ENCODE data around the gene SERPINF2. TPM values are rescaled to one million over a fixed set of nuclear protein-coding genes. Genes with fewer than 3 reads are reported as not detected.

The SERPINF2 gene
- total RNA-seq, 6 experiments from 2014 or later: not detected

GRCh38 chr17:1782171-1782567, 39.5 kb downstream of the SERPINF2 start:
- Mint-ChIP-seq H3K36me3 (ENCODE audit: low read depth) (peaks cover 32% of the 10 kb centered on the region), H3K27me3 (ENCODE audit: insufficient read depth) (no peaks in the 10 kb centered on the region), H3K27ac (no peak overlapping the region), H3K4me3 (no peak overlapping the region), H3K4me1 (ENCODE audit: low read depth) (peaks cover 37% of the 10 kb centered on the region), H3K9me3 (no peaks in the 10 kb centered on the region)
- TF ChIP-seq CTCF (IDR thresholded peaks at IDR 0.05): no peak
- DNase-seq: no peak

- H3K27me3 Mint-ChIP-seq (ENCODE audit: insufficient read depth): no peaks in the 10 kb centered on the region
- H3K9me3 Mint-ChIP-seq: no peaks in the 10 kb centered on the region
- DNase-seq: no peak
- TF ChIP-seq CTCF (IDR thresholded peaks at IDR 0.05): no peak
- peaks cover 45% of the 10 kb centered on the region for H3K4me1 Mint-ChIP-seq (ENCODE audit: low read depth)
- no peak overlapping the region for H3K4me3 Mint-ChIP-seq
- H3K27ac Mint-ChIP-seq: no peak overlapping the region
- peaks cover 27% of the 10 kb centered on the region; the same call in 1 of the 2 replicates for H3K36me3 Mint-ChIP-seq (ENCODE audit: low read depth)
Measured at GRCh38 chr17:1783271-1783670, 40.6 kb downstream of the SERPINF2 start.

- Mint-ChIP-seq H3K4me1 (ENCODE audit: low read depth) (peaks cover 49% of the 10 kb centered on the region), H3K27ac (no peak overlapping the region; the same call in 1 of the 2 replicates), H3K4me3 (no peak overlapping the region), H3K27me3 (ENCODE audit: insufficient read depth) (no peaks in the 10 kb centered on the region), H3K36me3 (ENCODE audit: low read depth) (peaks cover 27% of the 10 kb centered on the region; the same call in 1 of the 2 replicates), H3K9me3 (no peaks in the 10 kb centered on the region)
- TF ChIP-seq CTCF (IDR thresholded peaks at IDR 0.05): peak; percentile 83
- DNase-seq: peak; percentile 39
Measured at GRCh38 chr17:1783834-1784611, 41.4 kb downstream of the SERPINF2 start.

- peaks cover 27% of the 10 kb centered on the region; the same call in 1 of the 2 replicates for H3K36me3 Mint-ChIP-seq (ENCODE audit: low read depth)
- no peak overlapping the region for H3K4me3 Mint-ChIP-seq
- H3K9me3 Mint-ChIP-seq: no peaks in the 10 kb centered on the region
- H3K4me1 Mint-ChIP-seq (ENCODE audit: low read depth): peaks cover 33% of the 10 kb centered on the region
- no peak for DNase-seq
- H3K27me3 Mint-ChIP-seq (ENCODE audit: insufficient read depth): no peaks in the 10 kb centered on the region
- no peak overlapping the region for H3K27ac Mint-ChIP-seq
- no peak for TF ChIP-seq CTCF (IDR thresholded peaks at IDR 0.05)
Measured at GRCh38 chr17:1785930-1786329, 43.3 kb downstream of the SERPINF2 start.

GRCh38 chr17:1786708-1787107, 44.0 kb downstream of the SERPINF2 start:
- Mint-ChIP-seq H3K9me3 (no peaks in the 10 kb centered on the region), H3K27me3 (ENCODE audit: insufficient read depth) (no peaks in the 10 kb centered on the region), H3K4me3 (no peak overlapping the region), H3K36me3 (ENCODE audit: low read depth) (peaks cover 22% of the 10 kb centered on the region; the same call in 1 of the 2 replicates), H3K27ac (no peak overlapping the region), H3K4me1 (ENCODE audit: low read depth) (peaks cover 33% of the 10 kb centered on the region)
- no peak for TF ChIP-seq CTCF (IDR thresholded peaks at IDR 0.05)
- DNase-seq: no peak

Measured in HFFc6 (cell line).